NCI-H82 treated with DMSO at 0.1 percent for 48 hours (cell line): ENCODE data around the gene SLC25A22.

ENCODE experiments used
- DNase-seq: peaks from one replicate; lab custom pipeline; 2025; ENCODE audit not compliant: unreplicated experiment; lab: John Stamatoyannopoulos, UW

SLC25A22 gene

GRCh38 chr11:834371-835316 lies 36.6 kb upstream of the SLC25A22 start:
- DNase-seq, result no peak

- DNase-seq, result no peak
Observed at GRCh38 chr11:833849-834311, 35.8 kb upstream of the SLC25A22 start.

GRCh38 chr11:833114-833791 lies 35.2 kb upstream of the SLC25A22 start:
- DNase-seq, result no peak

GRCh38 chr11:832529-833113 lies 34.5 kb upstream of the SLC25A22 start, which contains the start of gene CD151:
CD151 (plus strand) TSS chr11:832952; CDS start chr11:836070, 3,118 bp downstream.
- peak; percentile 21 for DNase-seq

- DNase-seq, result no peak
Observed at GRCh38 chr11:831961-832528, 34.0 kb upstream of the SLC25A22 start.

GRCh38 chr11:831118-831864 lies 33.2 kb upstream of the SLC25A22 start:
- DNase-seq, result no peak

- peak; percentile 54 for DNase-seq
Observed at GRCh38 chr11:830295-831117, 32.4 kb upstream of the SLC25A22 start.

GRCh38 chr11:829847-830294 lies 31.8 kb upstream of the SLC25A22 start:
- DNase-seq, result no peak

- no peak for DNase-seq
Observed at GRCh38 chr11:829176-829846, 31.2 kb upstream of the SLC25A22 start.

- no peak for DNase-seq
Observed at GRCh38 chr11:828506-829175, 30.6 kb upstream of the SLC25A22 start.

- DNase-seq, result no peak
Observed at GRCh38 chr11:827897-828192, 29.8 kb upstream of the SLC25A22 start, which contains the start of gene CRACR2B. CRACR2B (plus strand) TSS chr11:827919; CDS start chr11:828608, 689 bp downstream.

- no peak for DNase-seq
Observed at GRCh38 chr11:827146-827896, 29.2 kb upstream of the SLC25A22 start.

GRCh38 chr11:826836-827145 lies 28.7 kb upstream of the SLC25A22 start:
- DNase-seq, result no peak

- DNase-seq, result no peak
Observed at GRCh38 chr11:826227-826621, 28.1 kb upstream of the SLC25A22 start.

GRCh38 chr11:825366-826226 lies 27.5 kb upstream of the SLC25A22 start:
- no peak for DNase-seq

- no peak for DNase-seq
Observed at GRCh38 chr11:824942-825341, 26.9 kb upstream of the SLC25A22 start.

- no peak for DNase-seq
Observed at GRCh38 chr11:824292-824880, 26.3 kb upstream of the SLC25A22 start.
